ENCODE measurements around the gene SH2D4B. TPM values are rescaled to one million over a fixed set of nuclear protein-coding genes. Genes with fewer than 3 reads are reported as not detected.

SH2D4B gene
- total RNA-seq, result under 0.01 TPM in 2 replicates

GRCh38 chr10:80537736-80538480, at the start of gene SH2D4B:
Gene SH2D4B, plus strand, starts transcription at chr10:80537902. Its CDS starts 430 bp downstream, at chr10:80538332.

Other genes with a start within 250 kb of the SH2D4B start
- not detected in 2 replicates for gene MAT1A, start 248.2 kb upstream of the SH2D4B start, total RNA-seq
- gene DYDC1, start 181.1 kb upstream of the SH2D4B start, total RNA-seq, result not detected in 2 replicates
- gene DYDC2, start 181.1 kb upstream of the SH2D4B start, total RNA-seq, result not detected in 2 replicates
- 241 and 263 TPM in 2 replicates for gene PRXL2A, start 129.4 kb upstream of the SH2D4B start, total RNA-seq
- 101 and 102 TPM in 2 replicates for gene TSPAN14, start 83.6 kb upstream of the SH2D4B start, total RNA-seq